Natural killer cell (primary cell): Measurements from ENCODE around the gene SETBP1. TPM values are rescaled to one million over a fixed set of nuclear protein-coding genes. Genes with fewer than 3 reads are reported as not detected.
A peak's percentile ranks its signal among the peaks of the same experiment; 100 is the strongest.

Source experiments
- ATAC-seq, 3 donors: fragments of 150-1000 bp in 2 of 3; fragments of 200-7000 bp in 1 of 3; cut with Tn5 transposase; 1 replicate in 1 of 3; 2 replicates in 2 of 3; pipeline ENCODE4 v1.10.0; 2021; ENCODE audit warnings: mild to moderate bottlenecking in 2 of 3, moderate library complexity in 2 of 3
- DNase-seq, 2 donors: peaks; one replicate each; pipeline versions ENCODE4 v3.0.0 to v3.0.0-alpha.2; 2013 to 2021; ENCODE audit warnings: mixed read lengths in 1 of 2
- H3K27ac ChIP-seq: one replicate; pipeline ENCODE4 v1.5.1; 2013; ENCODE audit warnings: mild to moderate bottlenecking, low read length
- H3K27me3 ChIP-seq: one replicate; pipeline ENCODE4 v1.6.1; 2013; ENCODE audit warnings: low read length; ENCODE audit not compliant: control insufficient read depth, insufficient read depth
- H3K36me3 ChIP-seq: one replicate; pipeline ENCODE4 v1.6.1; 2013; ENCODE audit warnings: low read length; ENCODE audit not compliant: control insufficient read depth, insufficient read depth
- H3K4me1 ChIP-seq: one replicate; pipeline ENCODE4 v1.6.1; 2013; ENCODE audit warnings: low read length; ENCODE audit not compliant: control insufficient read depth, insufficient read depth
- H3K4me3 ChIP-seq: one replicate; pipeline ENCODE4 v1.5.1; 2013; ENCODE audit warnings: low read length
- H3K9me3 ChIP-seq: one replicate; pipeline ENCODE4 v1.6.1; 2013; ENCODE audit warnings: low read length; ENCODE audit not compliant: control insufficient read depth, insufficient read depth
- H3K27ac Mint-ChIP-seq, 2 donors: one replicate each; pipeline ENCODE4 v1.8.0; 2022; ENCODE audit warnings: mild to moderate bottlenecking in 2 of 2, mixed read lengths in 2 of 2, moderate library complexity in 1 of 2
- H3K27me3 Mint-ChIP-seq, 2 donors: one replicate each; pipeline ENCODE4 v1.8.0; 2022; ENCODE audit warnings: low read depth in 2 of 2, mixed read lengths in 2 of 2
- H3K36me3 Mint-ChIP-seq: one replicate; pipeline ENCODE4 v1.8.0; 2022; ENCODE audit warnings: mixed read lengths
- H3K4me1 Mint-ChIP-seq, 2 donors: one replicate each; pipeline ENCODE4 v1.8.0; 2022; ENCODE audit warnings: mixed read lengths in 2 of 2
- H3K4me3 Mint-ChIP-seq: one replicate; pipeline ENCODE4 v1.8.0; 2022; ENCODE audit warnings: mild to moderate bottlenecking, moderate library complexity, mixed read lengths
- H3K9me3 Mint-ChIP-seq, 2 donors: one replicate each; pipeline ENCODE4 v1.8.0; 2022; ENCODE audit warnings: mixed read lengths in 2 of 2
- WGBS: methylation state at CpG from one replicate; pipeline ENCODE4 v1.1.7; 2013; ENCODE audit warnings: missing lambda C conversion rate; ENCODE audit not compliant: insufficient coverage; 5-methylcytosine and 5-hydroxymethylcytosine counted together
- intact Hi-C: fragments of 100-400 bp; cut with micrococcal nuclease; formaldehyde crosslinking; loops from one replicate; pipeline ENCODE4 v1.14.2; 2022
- total RNA-seq, 4 donors: library from RNA; stranded (reverse); fragments of 120-200 nt in 1 of 4; gene quantifications; one replicate each; pipeline versions ENCODE4 v1.2.3 to v1.2.4, GENCODE V29; 2013 to 2022
- TF ChIP-seq, protein P1 (sequence below): fragments of 200-600 bp; IDR thresholded peaks from one replicate; pipeline ENCODE4 v1.8.0; 2022; ENCODE audit warnings: antibody characterized with exemption

Gene SETBP1
- total RNA-seq, 3 donors from 2014 or later (not counting 1 experiment from before 2014, with no cell fraction given) = 36.0 to 46.6 (median 41.2) TPM

GRCh38 chr18:45066886-45067285, 386.2 kb downstream of the SETBP1 start:
- no peak overlapping the region for H3K27ac ChIP-seq
- ATAC-seq (peak in 1 of 3 donors; percentile 46), DNase-seq (peak in 1 of 2 donors; percentile 1)
- Mint-ChIP-seq H3K4me3 (no peak overlapping the region), H3K36me3 (no peaks in the 10 kb centered on the region), H3K9me3 (no peaks in the 10 kb centered on the region), H3K27ac (no peak overlapping the region), H3K27me3 (peaks cover 0 to 2% of the 10 kb centered on the region in 2 donors), H3K4me1 (peaks cover 23 to 33% of the 10 kb centered on the region in 2 donors)
- intact Hi-C loops = no loop called here
- no peaks in the 10 kb centered on the region for H3K27me3 ChIP-seq
- H3K9me3 ChIP-seq = no peaks in the 10 kb centered on the region
- H3K4me1 ChIP-seq = peaks cover 4% of the 10 kb centered on the region
- TF ChIP-seq, protein P1, sequence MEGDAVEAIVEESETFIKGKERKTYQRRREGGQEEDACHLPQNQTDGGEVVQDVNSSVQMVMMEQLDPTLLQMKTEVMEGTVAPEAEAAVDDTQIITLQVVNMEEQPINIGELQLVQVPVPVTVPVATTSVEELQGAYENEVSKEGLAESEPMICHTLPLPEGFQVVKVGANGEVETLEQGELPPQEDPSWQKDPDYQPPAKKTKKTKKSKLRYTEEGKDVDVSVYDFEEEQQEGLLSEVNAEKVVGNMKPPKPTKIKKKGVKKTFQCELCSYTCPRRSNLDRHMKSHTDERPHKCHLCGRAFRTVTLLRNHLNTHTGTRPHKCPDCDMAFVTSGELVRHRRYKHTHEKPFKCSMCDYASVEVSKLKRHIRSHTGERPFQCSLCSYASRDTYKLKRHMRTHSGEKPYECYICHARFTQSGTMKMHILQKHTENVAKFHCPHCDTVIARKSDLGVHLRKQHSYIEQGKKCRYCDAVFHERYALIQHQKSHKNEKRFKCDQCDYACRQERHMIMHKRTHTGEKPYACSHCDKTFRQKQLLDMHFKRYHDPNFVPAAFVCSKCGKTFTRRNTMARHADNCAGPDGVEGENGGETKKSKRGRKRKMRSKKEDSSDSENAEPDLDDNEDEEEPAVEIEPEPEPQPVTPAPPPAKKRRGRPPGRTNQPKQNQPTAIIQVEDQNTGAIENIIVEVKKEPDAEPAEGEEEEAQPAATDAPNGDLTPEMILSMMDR = no peak
- no peak overlapping the region for H3K4me3 ChIP-seq
- 70% methylated on average over 2 of the region's 2 CpGs for WGBS
- H3K36me3 ChIP-seq = peaks cover 2% of the 10 kb centered on the region

- no peaks in the 10 kb centered on the region for H3K36me3 ChIP-seq
- 86% methylated on average over 2 of the region's 2 CpGs for WGBS
- ATAC-seq (no peak), DNase-seq (no peak)
- no peak overlapping the region for H3K4me3 Mint-ChIP-seq
- H3K27me3 Mint-ChIP-seq = peaks cover 0 to 2% of the 10 kb centered on the region in 2 donors
- no peak overlapping the region for H3K27ac ChIP-seq
- H3K9me3 Mint-ChIP-seq = no peaks in the 10 kb centered on the region
- H3K27me3 ChIP-seq = no peaks in the 10 kb centered on the region
- no peaks in the 10 kb centered on the region for H3K9me3 ChIP-seq
- H3K27ac Mint-ChIP-seq = no peak overlapping the region
- intact Hi-C loops = no loop called here
- H3K36me3 Mint-ChIP-seq = no peaks in the 10 kb centered on the region
- peaks cover 4% of the 10 kb centered on the region for H3K4me1 ChIP-seq
- H3K4me3 ChIP-seq = no peak overlapping the region
- TF ChIP-seq, protein P1 = no peak
- H3K4me1 Mint-ChIP-seq = peaks cover 23 to 33% of the 10 kb centered on the region in 2 donors
Measured at GRCh38 chr18:45068400-45069094, 387.9 kb downstream of the SETBP1 start.

- Mint-ChIP-seq H3K4me3 (no peak overlapping the region), H3K4me1 (peaks cover 23 to 33% of the 10 kb centered on the region in 2 donors), H3K27me3 (peaks cover 0 to 2% of the 10 kb centered on the region in 2 donors), H3K27ac (no peak overlapping the region), H3K36me3 (no peaks in the 10 kb centered on the region), H3K9me3 (no peaks in the 10 kb centered on the region)
- H3K36me3 ChIP-seq = no peaks in the 10 kb centered on the region
- DNase-seq = no peak
- TF ChIP-seq, protein P1 = no peak
- no peaks in the 10 kb centered on the region for H3K27me3 ChIP-seq
- H3K9me3 ChIP-seq = no peaks in the 10 kb centered on the region
- no peak for ATAC-seq
- no peak overlapping the region for H3K27ac ChIP-seq
- peaks cover 4% of the 10 kb centered on the region for H3K4me1 ChIP-seq
- no peak overlapping the region for H3K4me3 ChIP-seq
- intact Hi-C loops = no loop called here
- 93% methylated on average over 1 of the region's 1 CpG for WGBS
Measured at GRCh38 chr18:45069546-45069945, 388.9 kb downstream of the SETBP1 start.

DNA sequence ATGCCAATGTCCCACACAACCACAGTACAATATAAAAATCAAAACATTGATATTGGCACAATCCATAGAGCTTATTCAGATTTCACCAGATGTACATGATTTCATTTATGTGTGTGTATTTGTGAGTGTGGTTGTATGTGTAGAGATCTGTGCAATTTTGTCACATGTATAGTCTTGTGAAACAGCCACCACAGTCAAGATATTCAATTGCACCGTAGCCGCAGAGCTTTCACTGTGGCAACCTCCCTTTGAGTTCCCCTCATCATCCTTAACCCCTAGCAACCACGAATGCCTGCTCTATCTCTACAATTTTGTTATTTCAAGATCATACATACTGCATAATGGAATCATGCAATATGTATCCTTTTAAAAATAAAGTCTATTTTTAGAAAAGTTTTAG, 391.3 kb downstream of the SETBP1 start:
- WGBS = 85% methylated on average over 3 of the region's 3 CpGs
- Mint-ChIP-seq H3K27ac (no peak overlapping the region), H3K4me3 (no peak overlapping the region), H3K4me1 (peaks cover 8 to 18% of the 10 kb centered on the region in 2 donors), H3K9me3 (no peaks in the 10 kb centered on the region), H3K27me3 (peaks cover 0 to 2% of the 10 kb centered on the region in 2 donors), H3K36me3 (no peaks in the 10 kb centered on the region)
- H3K9me3 ChIP-seq = no peaks in the 10 kb centered on the region
- no peaks in the 10 kb centered on the region for H3K4me1 ChIP-seq
- H3K36me3 ChIP-seq = no peaks in the 10 kb centered on the region
- no peaks in the 10 kb centered on the region for H3K27me3 ChIP-seq
- peak in 1 of 3 donors; percentile 33 for ATAC-seq
- no peak overlapping the region for H3K27ac ChIP-seq
- intact Hi-C loops = no loop called here
- H3K4me3 ChIP-seq = no peak overlapping the region
- TF ChIP-seq, protein P1 = no peak
- no peak for DNase-seq
